BJ (cell line): Measurements from ENCODE around the gene FAM110C. TPM values are rescaled to one million over a fixed set of nuclear protein-coding genes. Genes with fewer than 3 reads are reported as not detected.

Source experiments
- CTCF ChIA-PET: fragments of 350-600 bp; formaldehyde crosslinking; extraction: SDS; loops from one replicate; lab custom pipeline; 2021; ENCODE audit warnings: antibody characterized with exemption, inconsistent platforms; lab: Yijun Ruan, JAX
- POLR2A ChIA-PET: fragments of 300-600 bp; sonication (Branson Sonifier 250); formaldehyde crosslinking; extraction: SDS; loops from one replicate; lab custom pipeline; 2021; ENCODE audit warnings: antibody characterized with exemption; lab: Charles Lee
- DNase-seq: peaks from one replicate; pipeline ENCODE4 v3.0.0-alpha.2; 2011; ENCODE audit warnings: low read depth
- H3K27me3 ChIP-seq: 2 replicates; pipeline ENCODE4 v1.6.0; 2011; ENCODE audit warnings: low read length; ENCODE audit not compliant: control insufficient read depth, insufficient read depth
- H3K36me3 ChIP-seq: 2 replicates; pipeline ENCODE4 v1.5.1; 2011; ENCODE audit warnings: low read length; ENCODE audit not compliant: control insufficient read depth, insufficient read depth
- H3K4me3 ChIP-seq: 2 replicates; pipeline ENCODE4 v1.5.1; 2011; ENCODE audit warnings: low read depth, mild to moderate bottlenecking, control low read depth, low read length
- CTCF ChIP-seq: IDR thresholded peaks from 2 replicates; pipeline ENCODE4 v1.5.1; 2011; ENCODE audit warnings: low read depth, mild to moderate bottlenecking, control low read depth, inconsistent platforms, low read length, moderate library complexity; ENCODE audit not compliant: insufficient read depth
- polyA minus RNA-seq: library from RNA; depleted of rRNA, polyadenylated mRNA; stranded (reverse); fragments of >200 nt; gene quantifications from 2 replicates; pipeline ENCODE4 v1.2.3, GENCODE V29; 2011; rRNA and poly(A)+ RNA removed
- polyA plus RNA-seq: library from polyadenylated mRNA; depleted of rRNA; stranded (reverse); fragments of >200 nt; gene quantifications from 2 replicates; pipeline ENCODE4 v1.2.3, GENCODE V29; 2011; rRNA removed

The FAM110C gene
- not detected in 2 replicates for polyA plus RNA-seq
- not detected in 2 replicates for polyA minus RNA-seq

GRCh38 chr2:46471-47345, at the start of gene FAM110C:
Gene FAM110C, minus strand, starts transcription at chr2:46505. Its CDS starts 120 bp downstream, at chr2:46385.
- POLR2A ChIA-PET = no interaction called here
- CTCF ChIA-PET = no interaction called here
- TF ChIP-seq CTCF = no peak
- Histone ChIP-seq H3K4me3 (no peak within 1 kb of the TSS), H3K36me3 (no peaks in the 10 kb centered on the region), H3K27me3 (0 out of 2 replicates have a peak, but pooled peaks cover 2% of the 10 kb centered on the region)
- no peak for DNase-seq

GRCh38 chr2:92326-92725, 46.0 kb upstream of the FAM110C start:
- ChIA-PET POLR2A (no interaction called here), CTCF (no interaction called here)
- H3K36me3 ChIP-seq = no peaks in the 10 kb centered on the region
- H3K27me3 ChIP-seq = no peaks in the 10 kb centered on the region
- no peak overlapping the region for H3K4me3 ChIP-seq
- TF ChIP-seq CTCF = no peak
- no peak for DNase-seq

- Histone ChIP-seq H3K4me3 (no peak overlapping the region), H3K36me3 (no peaks in the 10 kb centered on the region), H3K27me3 (no peaks in the 10 kb centered on the region)
- CTCF ChIA-PET = no interaction called here
- DNase-seq = no peak
- TF ChIP-seq CTCF = no peak
- POLR2A ChIA-PET = no interaction called here
Measured at GRCh38 chr2:90645-91312, 44.5 kb upstream of the FAM110C start.

GRCh38 chr2:85761-86160, 39.5 kb upstream of the FAM110C start:
- ChIA-PET POLR2A (no interaction called here), CTCF (no interaction called here)
- Histone ChIP-seq H3K4me3 (no peak overlapping the region), H3K36me3 (no peaks in the 10 kb centered on the region), H3K27me3 (no peaks in the 10 kb centered on the region)
- TF ChIP-seq CTCF = no peak
- no peak for DNase-seq

- POLR2A ChIA-PET = no interaction called here
- no peaks in the 10 kb centered on the region for H3K27me3 ChIP-seq
- CTCF ChIA-PET = no interaction called here
- no peak for TF ChIP-seq CTCF
- no peak for DNase-seq
- H3K36me3 ChIP-seq = no peaks in the 10 kb centered on the region
- no peak overlapping the region for H3K4me3 ChIP-seq
Measured at GRCh38 chr2:84121-84520, 37.8 kb upstream of the FAM110C start.
